PC-3 (cell line): ENCODE results near the gene ZFHX2. TPM values are rescaled to one million over a fixed set of nuclear protein-coding genes. Genes with fewer than 3 reads are reported as not detected.
"Not testable (repeated sequence)": the region's sequence is repeated elsewhere in the genome, so short reads cannot be mapped to it uniquely, and the experiment has no call there.

Experiments used
- ATAC-seq: fragments of 200-7000 bp; cut with Tn5 transposase; 2 replicates; pipeline ENCODE4 v1.9.1; 2020; ENCODE audit warnings: mild to moderate bottlenecking, moderate library complexity
- BruUV-seq: library from RNA; stranded (reverse); fragments of 400-500 nt; replicated peaks from 2 replicates; lab custom pipeline; 2021; lab: Mats Ljungman, UMichigan
- CTCF ChIA-PET: fragments of 300-600 bp; sonication (Branson Sonifier 250); formaldehyde crosslinking; loops from one replicate; lab custom pipeline; 2022; ENCODE audit warnings: antibody characterized with exemption; lab: Charles Lee
- POLR2A ChIA-PET: fragments of 300-600 bp; sonication (Branson Sonifier 250); formaldehyde crosslinking; loops from one replicate; lab custom pipeline; 2022; ENCODE audit warnings: antibody characterized with exemption; ENCODE audit not compliant: unreplicated experiment; lab: Charles Lee
- DNase-seq: peaks from one replicate; pipeline ENCODE4 v3.0.0-alpha.2; 2015
- H2AFZ ChIP-seq: fragments of 300-600 bp; sonication (generic); 2 replicates; pipeline ENCODE4 v1.6.0; 2016; ENCODE audit warnings: antibody characterized with exemption, low read length
- H3F3A ChIP-seq: fragments of 300-600 bp; sonication (generic); one replicate; pipeline ENCODE4 v1.6.0; 2017; ENCODE audit warnings: antibody characterized with exemption, low read length, control low read depth, mild to moderate bottlenecking; ENCODE audit not compliant: unreplicated experiment
- H3K27ac ChIP-seq: fragments of 300-600 bp; sonication (generic); 2 replicates; pipeline ENCODE4 v1.5.1; 2016; ENCODE audit warnings: mild to moderate bottlenecking, low read length
- H3K27me3 ChIP-seq: fragments of 300-600 bp; sonication (generic); 2 replicates; pipeline ENCODE4 v1.6.1; 2016; ENCODE audit warnings: low read length, mixed read lengths
- H3K36me3 ChIP-seq: fragments of 300-600 bp; sonication (generic); 2 replicates; pipeline ENCODE4 v1.6.1; 2016; ENCODE audit warnings: low read depth, mixed run types, low read length, mixed read lengths
- H3K4me1 ChIP-seq: fragments of 300-600 bp; sonication (generic); 2 replicates; pipeline ENCODE4 v1.5.1; 2016; ENCODE audit warnings: low read length; ENCODE audit not compliant: insufficient read depth
- H3K4me2 ChIP-seq: fragments of 300-600 bp; sonication (generic); 2 replicates; pipeline ENCODE4 v1.6.0; 2016; ENCODE audit warnings: low read length
- H3K4me3 ChIP-seq: fragments of 300-600 bp; sonication (generic); 2 replicates; pipeline ENCODE4 v1.5.1; 2016; ENCODE audit warnings: mild to moderate bottlenecking, low read length, mixed read lengths
- H3K79me2 ChIP-seq: fragments of 300-600 bp; sonication (generic); 2 replicates; pipeline ENCODE4 v1.6.1; 2017; ENCODE audit warnings: low read length, mixed read lengths
- H3K9ac ChIP-seq: fragments of 300-600 bp; sonication (generic); 2 replicates; pipeline ENCODE4 v1.6.0; 2016; ENCODE audit warnings: mild to moderate bottlenecking, low read length
- H3K9me2 ChIP-seq: fragments of 300-600 bp; sonication (generic); replicated peaks from 2 replicates; pipeline ENCODE4 v1.6.1; 2016; ENCODE audit warnings: mixed run types, low read length, mixed read lengths
- H3K9me3 ChIP-seq: fragments of 300-600 bp; sonication (generic); 2 replicates; pipeline ENCODE4 v1.6.1; 2016; ENCODE audit warnings: low read length, mixed read lengths
- H4K20me1 ChIP-seq: fragments of 300-600 bp; sonication (generic); 2 replicates; pipeline ENCODE4 v1.6.1; 2016; ENCODE audit warnings: low read length, mixed read lengths
- CTCF ChIP-seq: fragments of 300-600 bp; sonication (generic); conservative IDR thresholded peaks from 2 replicates; pipeline ENCODE4 v1.5.1; 2017; ENCODE audit warnings: antibody characterized with exemption, low read depth, mild to moderate bottlenecking, low read length
- EZH2 ChIP-seq: fragments of 300-600 bp; sonication (generic); IDR thresholded peaks from one replicate; pipeline ENCODE4 v1.6.1; 2017; ENCODE audit warnings: antibody characterized with exemption, mild to moderate bottlenecking, low read length; ENCODE audit not compliant: unreplicated experiment
- EZH2phosphoT487 ChIP-seq: fragments of 300-600 bp; sonication (generic); IDR thresholded peaks from 2 replicates; pipeline ENCODE4 v1.6.1; 2018; ENCODE audit warnings: mild to moderate bottlenecking, antibody characterized with exemption, low read length, borderline replicate concordance
- intact Hi-C: fragments of 100-400 bp; cut with micrococcal nuclease; formaldehyde crosslinking; loops from 2 replicates; pipeline ENCODE4 v1.9.0; 2023
- total RNA-seq: library from RNA; depleted of rRNA; stranded (reverse); fragments of >200 nt; gene quantifications from 2 replicates; pipeline ENCODE4 v1.2.3, GENCODE V29; 2014

The ZFHX2 gene
- total RNA-seq, 1 experiment from 2014 or later = 0.55 TPM

GRCh38 chr14:23590198-23590597 lies 38.6 kb upstream of the ZFHX2 start:
- Histone ChIP-seq H3K9me2 (no peaks in the 10 kb centered on the region), H4K20me1 (no peaks in the 10 kb centered on the region), H3K4me2 (no peak overlapping the region), H3K4me3 (no peak overlapping the region), H3K79me2 (no peaks in the 10 kb centered on the region), H3K9me3 (no peaks in the 10 kb centered on the region), H3K27ac (no peak overlapping the region), H3F3A (no peaks in the 10 kb centered on the region), H2AFZ (no peak overlapping the region), H3K27me3 (no peaks in the 10 kb centered on the region; the same call in 1 of the 2 replicates), H3K36me3 (no peaks in the 10 kb centered on the region), H3K4me1 (no peaks in the 10 kb centered on the region), H3K9ac (no peak overlapping the region)
- intact Hi-C loops = no loop called here
- ATAC-seq = no peak
- CTCF ChIA-PET = no interaction called here
- POLR2A ChIA-PET = no interaction called here
- BruUV-seq = no TSS peak
- TF ChIP-seq EZH2 (no peak), CTCF (no peak), EZH2phosphoT487 (no peak)
- DNase-seq = no peak

GRCh38 chr14:23589606-23590005 lies 38.0 kb upstream of the ZFHX2 start:
- H3K9ac ChIP-seq = no peak overlapping the region
- no peaks in the 10 kb centered on the region for H3K36me3 ChIP-seq
- no TSS peak for BruUV-seq
- H4K20me1 ChIP-seq = no peaks in the 10 kb centered on the region
- H3K4me1 ChIP-seq = no peaks in the 10 kb centered on the region
- H3K27me3 ChIP-seq = no peaks in the 10 kb centered on the region; the same call in 1 of the 2 replicates
- H3K4me2 ChIP-seq = no peak overlapping the region
- intact Hi-C loops = loop anchor here (5.0 kb wide), 2 partner anchors 323 to 338 kb away; no protein-coding TSS in a partner anchor
- no peaks in the 10 kb centered on the region for H3K9me3 ChIP-seq
- ATAC-seq (no peak), DNase-seq (no peak)
- ChIA-PET CTCF (interaction anchor here (0.7 to 1.5 kb wide), 3 partner anchors 42 to 321 kb away, joined by 3 to 21 read pairs (median 11); no protein-coding TSS in a partner anchor), POLR2A (no interaction called here)
- H3F3A ChIP-seq = no peaks in the 10 kb centered on the region
- no peaks in the 10 kb centered on the region for H3K9me2 ChIP-seq
- H3K4me3 ChIP-seq = no peak overlapping the region
- no peak overlapping the region for H3K27ac ChIP-seq
- H2AFZ ChIP-seq = no peak overlapping the region
- no peaks in the 10 kb centered on the region for H3K79me2 ChIP-seq
- no peak for TF ChIP-seq EZH2phosphoT487
- TF ChIP-seq CTCF = no peak
- no peak for TF ChIP-seq EZH2

GRCh38 chr14:23588884-23589598 lies 37.5 kb upstream of the ZFHX2 start:
- DNase-seq (peak; percentile 87), ATAC-seq (peak; percentile 95)
- Histone ChIP-seq H3K27ac (no peak overlapping the region), H3K4me2 (no peak overlapping the region), H2AFZ (no peak overlapping the region), H3K9me3 (no peaks in the 10 kb centered on the region), H3K79me2 (no peaks in the 10 kb centered on the region), H3F3A (no peaks in the 10 kb centered on the region), H3K9me2 (no peaks in the 10 kb centered on the region), H3K27me3 (no peaks in the 10 kb centered on the region; the same call in 1 of the 2 replicates), H4K20me1 (no peaks in the 10 kb centered on the region), H3K36me3 (no peaks in the 10 kb centered on the region), H3K9ac (no peak overlapping the region), H3K4me3 (no peak overlapping the region), H3K4me1 (no peaks in the 10 kb centered on the region)
- no TSS peak for BruUV-seq
- intact Hi-C loops = loop anchor here (5.0 kb wide), 2 partner anchors 323 to 338 kb away; no protein-coding TSS in a partner anchor
- ChIA-PET CTCF (interaction anchor here (0.7 to 1.5 kb wide), 3 partner anchors 43 to 322 kb away, joined by 3 to 21 read pairs (median 11); no protein-coding TSS in a partner anchor), POLR2A (no interaction called here)
- TF ChIP-seq EZH2 (no peak), CTCF (peak; percentile 85), EZH2phosphoT487 (no peak)

- intact Hi-C loops = loop anchor here (5.0 kb wide), 2 partner anchors 328 to 343 kb away; no protein-coding TSS in a partner anchor
- CTCF ChIA-PET, H4K20me1 ChIP-seq, BruUV-seq, H3K4me1 ChIP-seq, POLR2A ChIA-PET, ATAC-seq, H3K4me2 ChIP-seq, H3K79me2 ChIP-seq, H3K9ac ChIP-seq, H3K27me3 ChIP-seq, H2AFZ ChIP-seq, H3K9me2 ChIP-seq, DNase-seq, H3K27ac ChIP-seq, H3F3A ChIP-seq, H3K36me3 ChIP-seq, H3K9me3 ChIP-seq, H3K4me3 ChIP-seq: not testable (repeated sequence)
These were observed 33.1 kb upstream of the ZFHX2 start for GRCh38 chr14:23584527-23585203.
